Mammary epithelial cell (primary cell): Measurements from ENCODE around the gene ORM1.

ENCODE experiments used
- CTCF ChIP-seq, 2 donors: IDR thresholded peaks in 1 of 2; conservative IDR thresholded peaks in 1 of 2; 2 replicates each; pipeline ENCODE4 v1.5.1; 2011 to 2012; ENCODE audit warnings: inconsistent platforms in 2 of 2, low read length in 2 of 2, mild to moderate bottlenecking in 2 of 2, control low read depth in 1 of 2, low read depth in 1 of 2; ENCODE audit not compliant: insufficient read depth in 1 of 2; ENCODE audit errors: extremely low read depth in 1 of 2
- EZH2 ChIP-seq: IDR thresholded peaks from 2 replicates; pipeline ENCODE4 v1.6.1; 2012; ENCODE audit warnings: low read length, inconsistent platforms, borderline replicate concordance

DNA sequence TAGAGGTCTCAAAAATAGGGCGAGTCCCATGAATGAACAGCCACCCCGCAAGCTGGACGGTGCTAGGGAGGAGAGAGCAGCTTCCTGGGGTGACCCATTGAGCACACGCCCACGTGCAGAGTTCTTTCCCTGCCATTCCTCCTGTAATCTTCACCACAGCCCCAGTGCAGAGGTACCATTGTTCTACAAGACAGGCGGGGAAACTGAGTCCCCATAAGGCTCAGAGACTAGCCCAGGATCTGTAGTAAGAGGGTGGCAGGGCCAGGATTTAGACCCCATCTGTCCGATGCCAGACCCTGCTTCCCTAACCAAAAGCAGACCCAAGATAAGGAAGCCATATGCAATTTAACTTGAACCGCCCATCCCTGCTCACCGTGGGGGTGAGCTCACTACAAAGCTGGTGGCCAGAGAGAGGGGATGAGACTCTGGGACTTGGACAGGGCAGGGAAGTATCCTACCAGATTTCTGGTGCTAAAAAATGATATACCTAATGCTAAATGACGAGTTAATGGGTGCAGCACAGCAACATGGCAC, 36.7 kb upstream of the ORM1 start:
- TF ChIP-seq CTCF (conservative IDR thresholded peaks at IDR 0.05 in 1 of 2, IDR thresholded peaks at IDR 0.05 in 1 of 2; ENCODE audit: extremely low read depth in 1 of 2, insufficient read depth in 1 of 2, low read depth in 1 of 2, low read length in 2 of 2) (no peak), EZH2 (no peak)
